Muscle of leg (tissue), 11 donors: ENCODE data around the gene FNDC3B. TPM values are rescaled to one million over a fixed set of nuclear protein-coding genes. Genes with fewer than 3 reads are reported as not detected.
"Not testable (repeated sequence)": the region's sequence is repeated elsewhere in the genome, so short reads cannot be mapped to it uniquely, and the experiment has no call there.

Experiments
- DNase-seq: peaks from one replicate; pipeline ENCODE4 v3.0.0; 2013
- H3K27ac ChIP-seq: one replicate; pipeline ENCODE4 v1.5.1; 2013; ENCODE audit warnings: mild to moderate bottlenecking, low read length, control low read depth
- H3K27me3 ChIP-seq: one replicate; pipeline ENCODE4 v1.6.1; 2013; ENCODE audit warnings: low read length; ENCODE audit not compliant: control insufficient read depth, insufficient read depth
- H3K36me3 ChIP-seq: one replicate; pipeline ENCODE4 v1.6.1; 2013; ENCODE audit warnings: low read length; ENCODE audit not compliant: control insufficient read depth, insufficient read depth
- H3K4me1 ChIP-seq: one replicate; pipeline ENCODE4 v1.6.1; 2013; ENCODE audit warnings: low read length; ENCODE audit not compliant: control insufficient read depth, insufficient read depth
- H3K4me3 ChIP-seq: one replicate; pipeline ENCODE4 v1.5.1; 2013; ENCODE audit warnings: low read length, control low read depth
- H3K9me3 ChIP-seq: replicated peaks from 2 replicates; pipeline ENCODE4 v1.6.1; 2013; ENCODE audit warnings: low read depth, low read length; ENCODE audit not compliant: control insufficient read depth
- WGBS: methylation state at CpG from one replicate; pipeline ENCODE4 v1.1.5; 2013; ENCODE audit warnings: missing lambda C conversion rate; ENCODE audit not compliant: insufficient coverage; 5-methylcytosine and 5-hydroxymethylcytosine counted together
- polyA plus RNA-seq, 8 donors: library from polyadenylated mRNA; unstranded; fragments of 120-200 nt; gene quantifications; one replicate each; pipeline versions ENCODE4 v1.2.1 to v1.2.3, GENCODE V29; 2013; ENCODE audit warnings: inconsistent platforms in 1 of 8, low replicate concordance in 1 of 8; ENCODE audit not compliant: insufficient read length in 8 of 8, insufficient read depth in 1 of 8
- total RNA-seq: library from RNA; stranded (reverse); fragments of 120-200 nt; gene quantifications from one replicate; pipeline ENCODE4 v1.2.4, GENCODE V29; 2013

The FNDC3B gene
- total and polyA plus RNA-seq, 9 donors, result 35.1 to 98.8 (median 58.3) TPM

DNA sequence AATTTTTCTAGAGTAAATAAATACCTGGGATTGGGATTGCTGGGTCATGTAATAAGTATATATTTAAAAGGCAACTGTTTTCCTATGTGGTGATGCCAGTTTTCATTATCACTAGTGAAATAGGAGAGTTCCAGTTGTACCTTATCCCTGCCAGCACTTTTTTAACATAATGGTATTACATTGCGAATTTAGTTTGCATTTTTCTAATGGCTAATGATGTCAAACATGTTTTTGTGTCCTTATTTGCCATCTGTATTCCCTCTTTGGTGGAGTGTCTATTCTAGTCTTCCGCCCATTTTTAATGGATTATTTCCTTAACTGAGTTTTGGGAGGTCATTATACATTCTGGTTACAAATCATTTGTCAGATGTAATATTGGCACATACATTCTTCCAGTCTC is 320.6 kb downstream of the FNDC3B start:
- no peak for DNase-seq
- Histone ChIP-seq H3K36me3 (peaks cover 45% of the 10 kb centered on the region), H3K9me3 (no peaks in the 10 kb centered on the region), H3K4me1 (no peaks in the 10 kb centered on the region), H3K27me3 (no peaks in the 10 kb centered on the region), H3K27ac (no peak overlapping the region), H3K4me3 (no peak overlapping the region)
- no CpG with 5 or more reads among the region's 2 CpGs for WGBS

DNA sequence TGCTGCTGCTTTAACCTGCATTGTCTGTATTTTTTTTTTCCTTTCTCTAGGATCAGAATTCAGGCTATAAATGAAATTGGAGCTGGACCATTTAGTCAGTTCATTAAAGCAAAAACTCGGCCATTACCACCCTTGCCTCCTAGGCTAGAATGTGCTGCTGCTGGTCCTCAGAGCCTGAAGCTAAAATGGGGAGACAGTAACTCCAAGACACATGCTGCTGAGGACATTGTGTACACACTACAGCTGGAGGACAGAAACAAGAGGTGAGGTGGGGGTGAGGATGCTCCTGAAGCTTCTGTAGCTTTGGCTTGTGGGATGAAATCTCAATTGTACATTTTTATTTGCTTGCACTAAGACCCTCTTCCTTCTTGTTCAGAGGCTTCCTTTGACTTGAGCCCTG is 323.2 kb downstream of the FNDC3B start:
- no peak for DNase-seq
- WGBS, result no CpG with 5 or more reads among the region's 1 CpG
- Histone ChIP-seq H3K4me1 (no peaks in the 10 kb centered on the region), H3K27ac (no peak overlapping the region), H3K9me3 (no peaks in the 10 kb centered on the region), H3K27me3 (no peaks in the 10 kb centered on the region), H3K4me3 (no peak overlapping the region), H3K36me3 (peaks cover 40% of the 10 kb centered on the region)

DNA sequence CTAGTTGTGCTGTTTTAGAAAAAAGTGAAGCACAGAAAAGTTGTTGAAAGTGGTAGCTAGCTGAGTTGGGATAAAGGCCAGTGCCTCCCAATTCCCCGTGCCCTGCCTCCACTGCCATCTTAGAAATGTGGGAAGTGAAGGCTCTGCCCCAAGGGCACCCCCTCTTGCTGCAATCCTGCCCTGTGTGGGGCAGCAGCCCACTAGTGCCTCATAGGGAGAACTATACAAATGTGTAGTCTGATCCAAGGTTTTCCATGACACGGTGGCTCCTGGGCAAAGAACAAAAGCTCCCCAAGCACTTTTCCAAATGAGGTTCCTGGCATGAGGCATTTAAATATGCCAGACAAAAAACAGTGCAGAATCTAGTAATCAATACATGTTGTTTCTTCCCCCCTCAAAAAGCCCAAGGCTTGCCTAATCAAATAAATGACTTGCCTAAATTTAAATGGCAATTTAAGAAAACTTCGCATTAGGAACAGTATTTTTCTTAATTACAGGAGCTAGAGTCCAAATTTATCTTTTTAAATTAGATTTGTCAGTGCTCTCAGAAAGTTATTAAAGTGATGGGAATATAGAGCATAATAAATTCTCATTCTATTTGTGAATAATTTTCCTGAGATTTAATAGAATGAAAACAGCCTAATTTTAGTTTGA is 325.1 kb downstream of the FNDC3B start:
- Histone ChIP-seq H3K27me3 (no peaks in the 10 kb centered on the region), H3K9me3 (no peaks in the 10 kb centered on the region), H3K36me3 (peaks cover 39% of the 10 kb centered on the region), H3K4me1 (peaks cover 1% of the 10 kb centered on the region), H3K27ac (no peak overlapping the region), H3K4me3 (no peak overlapping the region)
- WGBS, result 80% methylated on average over 2 of the region's 3 CpGs
- DNase-seq, result no peak

DNA sequence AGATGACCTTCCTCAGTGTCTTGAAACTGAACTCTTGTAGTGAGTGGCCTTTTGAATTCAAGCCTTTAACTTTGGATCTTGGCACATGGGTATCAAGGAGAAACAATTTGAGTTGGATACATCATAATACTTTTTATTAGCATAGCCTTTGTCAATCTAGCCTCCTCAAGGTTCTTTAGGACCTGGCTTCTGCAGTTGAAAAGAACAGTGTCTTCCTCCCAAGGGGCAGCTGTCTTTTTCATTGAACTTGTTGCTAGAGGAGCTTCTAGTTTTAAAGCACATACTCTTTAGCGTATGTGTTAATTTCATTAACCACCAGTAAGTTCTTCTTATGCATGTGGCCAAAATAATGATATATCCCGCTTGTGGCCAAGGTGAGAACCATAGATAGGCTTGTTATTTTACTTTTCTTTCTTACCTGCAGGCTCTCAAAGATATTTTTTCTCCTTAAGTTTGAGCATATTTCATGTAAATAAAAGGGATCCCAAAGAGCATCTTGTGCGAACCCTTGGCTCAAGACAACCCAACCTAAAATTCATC is 325.7 kb downstream of the FNDC3B start:
- no peak for DNase-seq
- Histone ChIP-seq H3K27me3 (no peaks in the 10 kb centered on the region), H3K4me3 (no peak overlapping the region), H3K4me1 (peaks cover 3% of the 10 kb centered on the region), H3K9me3 (no peaks in the 10 kb centered on the region), H3K27ac (no peak overlapping the region), H3K36me3 (peaks cover 41% of the 10 kb centered on the region)
- no CpG with 5 or more reads among the region's 3 CpGs for WGBS

DNA sequence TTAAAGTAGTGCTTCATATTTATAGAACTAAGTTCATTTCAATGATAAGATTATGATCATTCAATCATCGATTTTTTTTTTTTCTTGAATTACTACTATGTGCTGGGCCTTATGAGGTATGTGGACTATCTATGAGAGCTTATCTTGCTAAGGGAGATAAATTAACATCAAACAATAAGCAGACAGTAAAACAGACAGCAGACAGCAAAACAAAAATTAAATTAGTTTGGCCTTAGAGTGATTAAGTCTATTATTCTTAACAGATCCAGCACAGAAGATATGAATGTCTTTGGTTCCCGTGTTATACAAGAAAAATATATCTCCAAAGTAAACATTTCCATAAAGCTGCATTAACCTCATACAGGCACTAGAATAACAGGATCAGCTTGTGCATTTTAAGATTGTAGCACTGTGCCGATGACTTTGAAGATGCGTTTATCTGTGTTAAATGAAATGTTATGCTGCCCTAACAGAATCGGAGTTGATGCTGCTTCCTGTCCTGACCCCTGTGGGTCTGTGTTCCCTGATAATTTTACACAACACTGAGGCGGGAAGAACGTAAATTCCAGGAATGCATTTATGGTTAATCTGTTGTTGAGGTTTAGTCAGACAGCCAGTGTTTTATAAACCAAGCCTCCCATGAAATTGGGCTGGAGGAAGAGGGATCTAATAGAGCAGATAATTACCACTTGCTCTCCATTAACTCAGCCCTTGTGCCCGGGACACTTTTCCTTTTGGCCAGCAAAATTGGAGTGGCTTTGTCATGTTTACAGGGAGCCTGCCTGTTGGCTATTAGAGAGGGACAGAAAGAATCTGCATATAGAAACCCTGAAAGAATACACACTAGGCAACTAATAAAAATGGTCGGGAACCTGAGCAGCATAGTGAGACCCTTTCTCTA is 328.1 kb downstream of the FNDC3B start:
- Histone ChIP-seq H3K36me3 (peaks cover 35% of the 10 kb centered on the region), H3K4me3 (no peak overlapping the region), H3K9me3 (no peaks in the 10 kb centered on the region), H3K27me3 (no peaks in the 10 kb centered on the region), H3K4me1 (peaks cover 5% of the 10 kb centered on the region), H3K27ac (no peak overlapping the region)
- WGBS, result no CpG with 5 or more reads among the region's 9 CpGs
- no peak for DNase-seq

DNA sequence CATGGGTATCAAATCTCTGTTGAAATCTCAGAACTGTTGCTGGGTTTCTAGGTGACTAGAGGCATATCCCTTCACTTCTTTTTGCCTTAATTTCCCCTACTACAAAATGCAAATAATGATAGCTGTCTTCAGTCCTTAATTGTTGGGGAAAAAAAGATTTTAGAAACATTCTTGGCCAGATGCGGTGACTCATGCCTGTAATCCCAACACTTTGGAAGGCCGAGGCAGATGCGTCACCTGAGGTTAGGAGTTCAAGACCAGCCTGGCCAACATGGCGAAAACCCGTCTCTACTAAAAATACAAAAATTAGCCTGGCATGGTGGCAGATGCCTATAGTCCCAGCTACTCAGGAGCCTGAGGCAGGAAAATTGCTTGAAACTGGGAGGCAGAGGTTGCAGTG is 329.2 kb downstream of the FNDC3B start:
- H3K9me3 ChIP-seq, H3K27me3 ChIP-seq, DNase-seq, H3K4me3 ChIP-seq, H3K4me1 ChIP-seq, H3K27ac ChIP-seq: not testable (repeated sequence)
- WGBS, result 90% methylated on average over 2 of the region's 5 CpGs
- peaks cover 38% of the 10 kb centered on the region for H3K36me3 ChIP-seq

DNA sequence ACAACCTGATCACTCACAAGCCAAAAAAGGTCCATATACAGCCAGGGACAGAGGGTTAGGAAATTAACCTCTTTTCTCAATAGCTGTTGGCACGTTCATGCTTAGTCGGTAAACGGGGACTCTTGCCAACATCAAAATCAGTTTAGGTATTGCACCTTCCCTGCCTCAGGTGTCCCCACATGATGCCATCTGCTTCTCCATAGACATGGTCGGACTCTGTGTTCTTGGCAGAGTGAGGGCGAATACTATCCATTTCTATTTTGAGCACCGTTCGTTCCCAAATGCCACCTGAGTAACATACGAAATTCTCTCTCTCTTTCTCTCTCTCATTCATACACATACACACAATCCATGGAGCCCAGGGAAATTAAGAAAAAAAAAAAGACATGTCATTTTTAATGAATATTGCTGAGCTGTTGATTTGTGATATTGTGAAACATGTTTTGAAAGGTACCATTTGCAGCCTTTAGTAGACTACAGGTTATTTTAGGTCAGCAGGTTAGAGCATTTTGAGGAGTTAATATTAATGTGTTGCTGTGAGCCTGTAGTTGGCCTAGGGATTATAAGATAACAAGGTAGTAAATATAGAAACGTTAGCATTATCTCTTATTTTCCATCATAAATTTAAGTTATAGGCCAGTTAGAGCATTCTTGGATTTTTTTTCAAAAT is 330.3 kb downstream of the FNDC3B start:
- H3K27me3 ChIP-seq, result no peaks in the 10 kb centered on the region
- H3K4me1 ChIP-seq, result peaks cover 5% of the 10 kb centered on the region
- H3K36me3 ChIP-seq, result peaks cover 36% of the 10 kb centered on the region
- H3K27ac ChIP-seq, result no peak overlapping the region
- WGBS, result 88% methylated on average over 3 of the region's 9 CpGs
- no peak overlapping the region for H3K4me3 ChIP-seq
- no peaks in the 10 kb centered on the region for H3K9me3 ChIP-seq
- no peak for DNase-seq

DNA sequence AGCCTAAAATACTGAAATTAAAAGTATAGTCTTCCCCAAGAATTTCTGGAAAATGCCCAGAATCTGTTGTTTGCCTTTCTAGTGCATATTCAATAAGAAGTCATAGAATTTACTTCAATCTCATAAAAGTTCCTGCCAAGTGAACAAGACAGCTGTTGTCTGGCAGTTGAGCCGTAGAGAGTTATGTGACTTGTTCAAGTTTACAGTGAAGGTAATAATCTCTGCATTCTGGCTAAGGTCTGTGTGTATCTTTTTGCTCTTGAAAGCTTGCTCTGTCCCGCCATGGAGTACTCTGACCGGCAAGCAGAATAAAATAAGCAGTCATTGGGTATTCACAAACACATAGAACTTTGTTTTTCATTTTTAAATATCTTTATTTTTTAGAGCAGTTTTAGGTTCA is 331.0 kb downstream of the FNDC3B start:
- WGBS, result no CpG with 5 or more reads among the region's 3 CpGs
- peak; percentile 67 for DNase-seq
- Histone ChIP-seq H3K27ac (no peak overlapping the region), H3K9me3 (no peaks in the 10 kb centered on the region), H3K27me3 (no peaks in the 10 kb centered on the region), H3K4me1 (peaks cover 5% of the 10 kb centered on the region), H3K4me3 (no peak overlapping the region), H3K36me3 (peaks cover 41% of the 10 kb centered on the region)

DNA sequence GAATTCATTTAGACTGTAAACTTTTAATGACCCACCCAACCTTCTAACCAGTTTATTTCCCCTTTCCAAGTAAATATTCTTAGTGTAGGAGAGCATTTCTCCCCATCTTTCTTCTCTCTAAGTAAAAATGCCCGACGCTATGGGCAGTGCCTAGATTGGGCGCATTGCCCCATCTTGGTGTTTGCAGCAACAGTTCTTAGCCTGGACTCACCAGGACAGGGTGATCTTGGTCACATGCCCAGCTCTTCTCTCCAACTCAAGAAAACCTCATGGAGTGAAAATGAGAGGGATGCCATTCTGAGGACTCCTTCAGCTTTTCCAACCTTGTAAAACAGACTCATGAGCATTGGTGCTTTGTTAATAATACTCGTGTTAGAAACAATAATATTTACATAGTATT is 332.2 kb downstream of the FNDC3B start:
- Histone ChIP-seq H3K27ac (no peak overlapping the region), H3K27me3 (no peaks in the 10 kb centered on the region), H3K4me3 (no peak overlapping the region), H3K4me1 (peaks cover 5% of the 10 kb centered on the region), H3K36me3 (peaks cover 43% of the 10 kb centered on the region), H3K9me3 (no peaks in the 10 kb centered on the region)
- no peak for DNase-seq
- 100% methylated on average over 1 of the region's 4 CpGs for WGBS

DNA sequence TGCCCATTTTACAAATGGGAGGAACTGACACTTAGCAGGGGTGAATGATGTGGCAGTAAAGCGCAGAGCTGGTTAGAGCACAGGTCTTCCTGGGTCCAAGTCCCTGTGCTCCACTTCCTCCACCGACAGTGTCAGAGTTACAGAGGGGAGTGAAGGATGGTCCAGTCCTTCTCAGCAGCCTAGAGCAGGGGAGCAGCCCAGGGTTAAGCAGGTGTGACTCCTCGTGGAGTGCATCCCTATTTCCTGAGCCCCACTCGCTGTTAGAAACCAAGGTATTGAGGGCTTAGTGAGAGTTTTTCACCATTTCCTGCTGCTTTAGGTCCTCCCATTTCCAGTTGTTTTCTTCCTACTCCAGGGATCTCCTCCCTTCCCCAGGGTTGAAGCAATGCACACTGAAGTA is 333.5 kb downstream of the FNDC3B start:
- H3K4me3 ChIP-seq, result no peak overlapping the region
- no peak overlapping the region for H3K27ac ChIP-seq
- H3K4me1 ChIP-seq, result peaks cover 5% of the 10 kb centered on the region
- no peaks in the 10 kb centered on the region for H3K27me3 ChIP-seq
- no peaks in the 10 kb centered on the region for H3K9me3 ChIP-seq
- DNase-seq, result no peak
- WGBS, result 75% methylated on average over 2 of the region's 4 CpGs
- H3K36me3 ChIP-seq, result peaks cover 43% of the 10 kb centered on the region
